HG02759 (cell line): ENCODE data around the gene ATP5ME.

Source experiments
- ATAC-seq: cut with Tn5 transposase; IDR thresholded peaks from one replicate; pipeline ENCODE4 v1.9.1; 2021; ENCODE audit warnings: mild to moderate bottlenecking, moderate library complexity; ENCODE audit not compliant: unreplicated experiment

ATP5ME gene

GRCh38 chr4:623914-624566 is 50.0 kb downstream of the ATP5ME start:
- no peak for ATAC-seq

DNA sequence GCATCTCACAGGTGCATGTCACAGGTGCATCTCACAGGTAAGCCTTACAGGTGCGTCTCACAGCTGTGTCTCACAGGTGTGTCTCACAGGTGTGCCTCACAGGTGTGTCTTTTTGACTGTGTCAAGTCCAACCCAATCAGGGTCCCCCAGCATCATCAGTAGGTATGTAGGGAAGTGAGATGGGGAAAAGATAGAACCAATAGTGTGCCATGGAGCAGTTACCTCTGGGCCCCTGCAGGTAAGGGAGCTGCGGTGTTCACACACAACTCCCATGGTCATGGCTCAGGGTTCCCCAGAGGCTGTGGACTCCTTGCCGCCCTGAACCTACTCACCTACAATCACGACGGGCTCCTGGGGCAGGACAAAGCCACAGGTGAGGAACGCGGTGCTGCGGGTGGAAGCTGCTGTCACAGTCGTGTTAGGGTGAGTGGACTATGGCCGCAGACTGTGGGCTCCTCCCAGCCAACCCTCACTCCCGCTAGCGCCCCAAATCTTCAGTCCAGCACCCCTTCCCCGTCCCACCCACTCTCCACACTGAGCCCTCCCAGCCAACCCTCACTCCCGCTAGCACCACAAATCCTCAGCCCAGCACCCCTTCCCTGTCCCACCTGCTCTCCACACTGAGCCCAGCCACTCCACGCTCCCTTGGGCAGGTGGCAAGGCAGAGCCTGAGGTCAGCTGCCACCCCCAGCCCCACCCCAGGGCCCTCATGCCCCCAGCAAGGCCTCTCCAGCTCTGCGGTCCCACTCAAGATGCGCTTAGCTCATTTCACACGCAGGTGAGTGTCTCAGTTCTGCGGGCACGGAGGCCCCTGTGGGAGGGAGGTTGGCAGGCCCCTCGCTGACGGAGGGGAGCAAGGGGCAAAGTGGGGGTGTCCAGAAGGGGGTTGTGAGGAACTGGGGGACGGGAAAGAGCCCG is 50.8 kb downstream of the ATP5ME start:
- no peak for ATAC-seq
